AG10803 (cell line): Measurements from ENCODE around the gene POLR3G.
A peak's percentile ranks its signal among the peaks of the same experiment; 100 is the strongest.

Source experiments
- DNase-seq: peaks from one replicate; pipeline ENCODE4 v3.0.0; 2010; ENCODE audit warnings: low read depth
- H3K4me3 ChIP-seq: 2 replicates; pipeline ENCODE4 v1.5.1; 2011; ENCODE audit warnings: mild to moderate bottlenecking, low read length, control low read depth
- CTCF ChIP-seq: conservative IDR thresholded peaks from 2 replicates; pipeline ENCODE4 v1.5.1; 2011; ENCODE audit warnings: mild to moderate bottlenecking, low read length, control low read depth, inconsistent platforms

POLR3G gene

GRCh38 chr5:90534922-90535321, 60.3 kb downstream of the POLR3G start:
- DNase-seq: no peak
- H3K4me3 ChIP-seq: no peak overlapping the region
- TF ChIP-seq CTCF: no peak

- no peak for DNase-seq
- no peak overlapping the region for H3K4me3 ChIP-seq
- no peak for TF ChIP-seq CTCF
Observed at GRCh38 chr5:90542827-90543519, 68.3 kb downstream of the POLR3G start.

- no peak for DNase-seq
- no peak for TF ChIP-seq CTCF
- no peak overlapping the region for H3K4me3 ChIP-seq
Observed at GRCh38 chr5:90545511-90545910, 70.8 kb downstream of the POLR3G start.

GRCh38 chr5:90546216-90546837, 71.7 kb downstream of the POLR3G start:
- peak; percentile 25 for DNase-seq
- no peak for TF ChIP-seq CTCF

GRCh38 chr5:90547072-90547536, 72.4 kb downstream of the POLR3G start:
- DNase-seq: no peak
- no peak for TF ChIP-seq CTCF
- no peak overlapping the region for H3K4me3 ChIP-seq

More at GRCh38 chr5:90546216-90546837, 71.7 kb downstream of the POLR3G start:
- H3K4me3 ChIP-seq: no peak overlapping the region

GRCh38 chr5:90548069-90548593, 73.5 kb downstream of the POLR3G start:
- TF ChIP-seq CTCF: no peak
- no peak overlapping the region for H3K4me3 ChIP-seq
- DNase-seq: no peak

GRCh38 chr5:90549223-90549622, 74.6 kb downstream of the POLR3G start:
- no peak for TF ChIP-seq CTCF
- no peak overlapping the region for H3K4me3 ChIP-seq
- DNase-seq: no peak
